ENCODE data around the gene FCRL2. TPM values are rescaled to one million over a fixed set of nuclear protein-coding genes. Genes with fewer than 3 reads are reported as not detected.

The FCRL2 gene, protein sequence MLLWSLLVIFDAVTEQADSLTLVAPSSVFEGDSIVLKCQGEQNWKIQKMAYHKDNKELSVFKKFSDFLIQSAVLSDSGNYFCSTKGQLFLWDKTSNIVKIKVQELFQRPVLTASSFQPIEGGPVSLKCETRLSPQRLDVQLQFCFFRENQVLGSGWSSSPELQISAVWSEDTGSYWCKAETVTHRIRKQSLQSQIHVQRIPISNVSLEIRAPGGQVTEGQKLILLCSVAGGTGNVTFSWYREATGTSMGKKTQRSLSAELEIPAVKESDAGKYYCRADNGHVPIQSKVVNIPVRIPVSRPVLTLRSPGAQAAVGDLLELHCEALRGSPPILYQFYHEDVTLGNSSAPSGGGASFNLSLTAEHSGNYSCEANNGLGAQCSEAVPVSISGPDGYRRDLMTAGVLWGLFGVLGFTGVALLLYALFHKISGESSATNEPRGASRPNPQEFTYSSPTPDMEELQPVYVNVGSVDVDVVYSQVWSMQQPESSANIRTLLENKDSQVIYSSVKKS
- total RNA-seq: not detected

DNA sequence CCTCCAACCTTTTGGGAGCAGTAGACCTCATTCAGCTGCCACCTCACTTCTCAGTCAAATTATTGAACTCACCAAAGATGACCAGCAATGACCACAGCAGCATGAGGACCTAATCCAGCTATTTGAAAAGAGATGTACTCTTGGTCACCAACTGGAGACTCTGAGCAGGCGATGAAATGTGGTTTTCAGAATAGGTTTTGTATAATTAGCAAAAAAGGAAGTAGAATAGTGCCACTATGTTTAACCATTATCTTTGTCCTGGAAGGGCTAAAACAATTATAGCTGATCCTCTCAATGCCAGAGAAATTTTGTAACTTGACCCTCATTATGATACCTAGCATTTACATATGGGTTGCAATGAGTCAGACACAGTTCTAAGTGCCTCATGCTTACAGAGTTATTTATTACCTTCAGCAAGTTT, at the start of gene FCRL2:
Gene FCRL2 (minus strand): TSS at position 162 of the 421 bp plus-strand sequence. CDS start 59 bp downstream, at position 103.

DNA sequence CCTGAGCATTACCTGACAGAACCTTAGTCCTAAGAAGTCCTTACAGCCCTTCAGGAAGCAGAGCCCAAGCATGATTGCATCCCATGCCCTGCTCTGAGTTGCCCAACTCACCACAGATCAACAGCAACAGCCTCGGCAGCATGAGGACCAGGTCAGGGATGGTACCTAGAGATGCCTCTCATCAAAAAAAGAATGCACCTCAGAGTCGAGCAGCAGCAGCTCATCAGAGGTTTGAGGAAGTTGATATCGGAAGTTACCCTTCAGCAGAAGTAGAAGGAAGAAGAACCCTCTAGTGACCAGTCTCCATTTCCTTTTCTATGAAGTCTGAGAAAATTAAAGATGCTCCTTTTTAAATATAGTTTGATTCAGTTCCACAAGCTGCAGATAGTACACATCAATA, 43.0 kb upstream of the FCRL2 start, which contains the start of gene FCRL1:
Gene FCRL1 (minus strand): TSS at position 225 of the 400 bp plus-strand sequence. CDS start 83 bp downstream, at position 142.

DNA sequence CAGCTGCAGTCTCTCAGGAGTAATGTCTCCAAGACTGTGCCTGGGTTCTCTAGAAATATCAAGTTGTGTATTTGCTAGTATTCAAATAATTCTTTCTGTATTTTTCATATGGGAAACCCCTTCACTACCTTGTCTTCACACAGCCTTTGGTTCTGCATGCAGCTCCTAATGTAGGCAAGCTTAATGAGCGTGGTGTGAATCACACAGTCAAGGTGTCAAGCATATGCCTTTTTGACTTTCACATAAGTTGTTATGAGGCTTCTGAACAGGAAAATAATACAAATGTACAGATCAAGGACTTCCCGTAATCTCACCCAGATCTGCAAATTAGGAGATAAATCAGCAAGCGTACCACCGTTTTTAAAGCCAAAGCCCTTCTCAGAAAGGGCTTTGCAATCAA, 76.2 kb downstream of the FCRL2 start, which contains the start of gene FCRL3:
Gene FCRL3 (minus strand): TSS at position 38 of the 400 bp plus-strand sequence. CDS start 280 bp downstream, outside the sequence.

Other genes starting within 250 kb of the FCRL2 start
- not detected for gene FCRL5, start 224.6 kb downstream of the FCRL2 start, total RNA-seq
- gene FCRL4, start 179.0 kb downstream of the FCRL2 start, total RNA-seq: not detected
- gene FCRL3, start 76.4 kb downstream of the FCRL2 start, total RNA-seq: not detected
- gene FCRL1, start 43.0 kb upstream of the FCRL2 start, total RNA-seq: 0.23 TPM
- 0.69 TPM for gene CD5L, start 64.7 kb upstream of the FCRL2 start, total RNA-seq
- gene KIRREL1, start 216.5 kb upstream of the FCRL2 start, total RNA-seq: 21.2 TPM